ENCODE data around the gene PIM3.

The PIM3 gene

GRCh38 chr22:49922926-49923325, 37.6 kb upstream of the PIM3 start:
- no peak for TF ChIP-seq GATA2 (IDR thresholded peaks at IDR 0.05; ENCODE audit: low read depth, low read length)
- TF ChIP-seq GATA3 (IDR thresholded peaks at IDR 0.05; ENCODE audit: low read depth, low read length), result no peak

GRCh38 chr22:49923445-49923844, 37.1 kb upstream of the PIM3 start:
- TF ChIP-seq GATA2 (IDR thresholded peaks at IDR 0.05; ENCODE audit: low read depth, low read length) (no peak), GATA3 (IDR thresholded peaks at IDR 0.05; ENCODE audit: low read depth, low read length) (no peak)

GRCh38 chr22:49924113-49924833, 36.3 kb upstream of the PIM3 start:
- TF ChIP-seq GATA3 (IDR thresholded peaks at IDR 0.05; ENCODE audit: low read depth, low read length) (no peak), GATA2 (IDR thresholded peaks at IDR 0.05; ENCODE audit: low read depth, low read length) (no peak)

GRCh38 chr22:49925525-49926128, 34.9 kb upstream of the PIM3 start:
- TF ChIP-seq GATA3 (IDR thresholded peaks at IDR 0.05; ENCODE audit: low read depth, low read length), result no peak
- no peak for TF ChIP-seq GATA2 (IDR thresholded peaks at IDR 0.05; ENCODE audit: low read depth, low read length)

GRCh38 chr22:49926916-49927315, 33.7 kb upstream of the PIM3 start:
- no peak for TF ChIP-seq GATA3 (IDR thresholded peaks at IDR 0.05; ENCODE audit: low read depth, low read length)
- no peak for TF ChIP-seq GATA2 (IDR thresholded peaks at IDR 0.05; ENCODE audit: low read depth, low read length)

GRCh38 chr22:49927483-49928184, 32.9 kb upstream of the PIM3 start:
- no peak for TF ChIP-seq GATA2 (IDR thresholded peaks at IDR 0.05; ENCODE audit: low read depth, low read length)
- TF ChIP-seq GATA3 (IDR thresholded peaks at IDR 0.05; ENCODE audit: low read depth, low read length), result no peak

GRCh38 chr22:49928185-49928495, 32.4 kb upstream of the PIM3 start:
- no peak for TF ChIP-seq GATA2 (IDR thresholded peaks at IDR 0.05; ENCODE audit: low read depth, low read length)
- no peak for TF ChIP-seq GATA3 (IDR thresholded peaks at IDR 0.05; ENCODE audit: low read depth, low read length)

GRCh38 chr22:49928555-49929210, 31.9 kb upstream of the PIM3 start:
- TF ChIP-seq GATA3 (IDR thresholded peaks at IDR 0.05; ENCODE audit: low read depth, low read length), result no peak
- no peak for TF ChIP-seq GATA2 (IDR thresholded peaks at IDR 0.05; ENCODE audit: low read depth, low read length)

- TF ChIP-seq GATA3 (IDR thresholded peaks at IDR 0.05; ENCODE audit: low read depth, low read length) (no peak), GATA2 (IDR thresholded peaks at IDR 0.05; ENCODE audit: low read depth, low read length) (no peak)
These were observed 31.2 kb upstream of the PIM3 start for GRCh38 chr22:49929211-49929979.

- no peak for TF ChIP-seq GATA2 (IDR thresholded peaks at IDR 0.05; ENCODE audit: low read depth, low read length)
- TF ChIP-seq GATA3 (IDR thresholded peaks at IDR 0.05; ENCODE audit: low read depth, low read length), result no peak
These were observed 30.5 kb upstream of the PIM3 start for GRCh38 chr22:49929994-49930575.

- TF ChIP-seq GATA2 (IDR thresholded peaks at IDR 0.05; ENCODE audit: low read depth, low read length), result no peak
- no peak for TF ChIP-seq GATA3 (IDR thresholded peaks at IDR 0.05; ENCODE audit: low read depth, low read length)
These were observed 29.8 kb upstream of the PIM3 start for GRCh38 chr22:49930596-49931412.

GRCh38 chr22:49933236-49934159, 27.1 kb upstream of the PIM3 start:
- TF ChIP-seq GATA2 (IDR thresholded peaks at IDR 0.05; ENCODE audit: low read depth, low read length) (no peak), GATA3 (IDR thresholded peaks at IDR 0.05; ENCODE audit: low read depth, low read length) (no peak)

All from SH-SY5Y (cell line).